Liver (tissue), 3 donors: Measurements from ENCODE around the gene PRRT1B.

Source experiments
- EGR1 ChIP-seq, 2 donors: IDR thresholded peaks; 2 replicates each; pipeline ENCODE4 v1.6.1; 2016 to 2018; ENCODE audit warnings: antibody characterized with exemption in 2 of 2, low read depth in 2 of 2
- GABPA ChIP-seq, 2 donors: IDR thresholded peaks in 1 of 2; conservative IDR thresholded peaks in 1 of 2; 2 replicates each; pipeline ENCODE4 v1.6.1; 2016; ENCODE audit warnings: antibody characterized with exemption in 2 of 2, mild to moderate bottlenecking in 1 of 2, moderate library complexity in 1 of 2
- HNF4A ChIP-seq, 2 donors: conservative IDR thresholded peaks; 2 replicates each; pipeline ENCODE4 v1.6.1; 2016; ENCODE audit warnings: antibody characterized with exemption in 2 of 2, mild to moderate bottlenecking in 2 of 2
- SP1 ChIP-seq: IDR thresholded peaks from 2 replicates; pipeline ENCODE4 v1.6.1; 2018; ENCODE audit warnings: antibody characterized with exemption, mild to moderate bottlenecking
- TAF1 ChIP-seq: conservative IDR thresholded peaks from 2 replicates; pipeline ENCODE4 v1.6.1; 2016; ENCODE audit warnings: antibody characterized with exemption, mild to moderate bottlenecking
- YY1 ChIP-seq: IDR thresholded peaks from 2 replicates; pipeline ENCODE4 v1.6.1; 2016; ENCODE audit warnings: antibody characterized with exemption, mild to moderate bottlenecking
- TF ChIP-seq, protein P1 (sequence below): fragments of 150-350 bp; IDR thresholded peaks from 2 replicates; pipeline ENCODE4 v1.5.1; 2017; ENCODE audit warnings: improper control_type of control experiment, low read depth, low read length; ENCODE audit not compliant: missing input control
- TF ChIP-seq, protein P2 (sequence below): IDR thresholded peaks from 2 replicates; pipeline ENCODE4 v1.6.1; 2016; ENCODE audit warnings: antibody characterized with exemption, mild to moderate bottlenecking
- TF ChIP-seq, protein P3 (sequence below): IDR thresholded peaks from 2 replicates; pipeline ENCODE4 v1.6.1; 2016; ENCODE audit warnings: antibody characterized with exemption
- TF ChIP-seq, protein P4 (sequence below): IDR thresholded peaks from 2 replicates; pipeline ENCODE4 v1.6.1; 2016; ENCODE audit warnings: antibody characterized with exemption
- TF ChIP-seq, protein P5 (sequence below): IDR thresholded peaks from 2 replicates; pipeline ENCODE4 v1.6.1; 2016; ENCODE audit warnings: antibody characterized with exemption
- donor health status: healthy.
- donor health status: healthy.

DNA sequence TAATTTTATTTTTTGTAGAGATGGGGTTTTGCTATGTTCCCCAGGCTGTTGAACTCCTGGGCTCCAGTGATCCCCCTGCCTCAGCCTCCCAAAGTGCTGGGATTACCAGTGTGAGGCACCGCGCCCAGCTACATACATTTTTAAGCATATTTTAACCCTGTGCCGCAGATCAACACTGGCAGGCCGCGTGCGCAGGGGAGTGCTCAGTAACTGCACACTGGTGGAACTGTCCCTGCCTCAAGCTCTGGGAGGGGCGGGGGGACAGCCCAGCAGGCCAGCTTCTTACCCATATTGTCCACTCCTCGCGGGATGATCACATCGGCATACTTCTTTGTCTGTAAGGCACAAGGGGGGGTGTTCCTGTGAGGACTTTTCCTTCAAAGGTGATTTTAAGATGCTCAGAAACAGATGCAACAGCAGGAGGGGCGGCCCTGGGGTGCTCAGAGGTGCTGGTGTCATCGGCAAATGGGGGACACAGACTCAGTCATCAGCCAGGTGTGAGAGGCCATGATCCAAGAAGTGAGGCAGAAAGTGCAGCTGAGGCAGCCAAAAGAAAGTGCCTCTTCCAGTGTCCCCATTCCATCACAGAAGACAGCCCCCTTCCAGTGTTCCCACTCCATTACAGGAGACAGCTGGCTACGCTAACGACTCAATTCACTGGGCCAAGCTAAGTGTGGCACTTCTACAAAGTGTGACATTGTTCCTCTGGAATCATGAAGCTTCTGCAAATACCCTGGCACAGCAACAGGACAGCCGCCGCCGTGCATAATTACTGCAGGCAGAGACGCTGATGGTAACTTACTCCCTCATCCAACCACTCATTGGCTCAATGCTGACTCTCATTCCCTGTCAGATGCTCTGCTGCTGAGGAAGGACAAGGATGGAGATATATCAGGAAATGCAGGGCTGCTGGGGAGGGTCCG is 19.4 kb upstream of the PRRT1B start:
- TF ChIP-seq TAF1 (no peak), YY1 (no peak), SP1 (no peak), GABPA (IDR thresholded peaks at IDR 0.05 in 1 of 2, conservative IDR thresholded peaks at IDR 0.05 in 1 of 2) (no peak), EGR1 (IDR thresholded peaks at IDR 0.05; ENCODE audit: low read depth in 2 of 2) (no peak), HNF4A (conservative IDR thresholded peaks at IDR 0.05) (no peak)
- TF ChIP-seq, protein P1, sequence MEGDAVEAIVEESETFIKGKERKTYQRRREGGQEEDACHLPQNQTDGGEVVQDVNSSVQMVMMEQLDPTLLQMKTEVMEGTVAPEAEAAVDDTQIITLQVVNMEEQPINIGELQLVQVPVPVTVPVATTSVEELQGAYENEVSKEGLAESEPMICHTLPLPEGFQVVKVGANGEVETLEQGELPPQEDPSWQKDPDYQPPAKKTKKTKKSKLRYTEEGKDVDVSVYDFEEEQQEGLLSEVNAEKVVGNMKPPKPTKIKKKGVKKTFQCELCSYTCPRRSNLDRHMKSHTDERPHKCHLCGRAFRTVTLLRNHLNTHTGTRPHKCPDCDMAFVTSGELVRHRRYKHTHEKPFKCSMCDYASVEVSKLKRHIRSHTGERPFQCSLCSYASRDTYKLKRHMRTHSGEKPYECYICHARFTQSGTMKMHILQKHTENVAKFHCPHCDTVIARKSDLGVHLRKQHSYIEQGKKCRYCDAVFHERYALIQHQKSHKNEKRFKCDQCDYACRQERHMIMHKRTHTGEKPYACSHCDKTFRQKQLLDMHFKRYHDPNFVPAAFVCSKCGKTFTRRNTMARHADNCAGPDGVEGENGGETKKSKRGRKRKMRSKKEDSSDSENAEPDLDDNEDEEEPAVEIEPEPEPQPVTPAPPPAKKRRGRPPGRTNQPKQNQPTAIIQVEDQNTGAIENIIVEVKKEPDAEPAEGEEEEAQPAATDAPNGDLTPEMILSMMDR = no peak
- TF ChIP-seq, protein P2, sequence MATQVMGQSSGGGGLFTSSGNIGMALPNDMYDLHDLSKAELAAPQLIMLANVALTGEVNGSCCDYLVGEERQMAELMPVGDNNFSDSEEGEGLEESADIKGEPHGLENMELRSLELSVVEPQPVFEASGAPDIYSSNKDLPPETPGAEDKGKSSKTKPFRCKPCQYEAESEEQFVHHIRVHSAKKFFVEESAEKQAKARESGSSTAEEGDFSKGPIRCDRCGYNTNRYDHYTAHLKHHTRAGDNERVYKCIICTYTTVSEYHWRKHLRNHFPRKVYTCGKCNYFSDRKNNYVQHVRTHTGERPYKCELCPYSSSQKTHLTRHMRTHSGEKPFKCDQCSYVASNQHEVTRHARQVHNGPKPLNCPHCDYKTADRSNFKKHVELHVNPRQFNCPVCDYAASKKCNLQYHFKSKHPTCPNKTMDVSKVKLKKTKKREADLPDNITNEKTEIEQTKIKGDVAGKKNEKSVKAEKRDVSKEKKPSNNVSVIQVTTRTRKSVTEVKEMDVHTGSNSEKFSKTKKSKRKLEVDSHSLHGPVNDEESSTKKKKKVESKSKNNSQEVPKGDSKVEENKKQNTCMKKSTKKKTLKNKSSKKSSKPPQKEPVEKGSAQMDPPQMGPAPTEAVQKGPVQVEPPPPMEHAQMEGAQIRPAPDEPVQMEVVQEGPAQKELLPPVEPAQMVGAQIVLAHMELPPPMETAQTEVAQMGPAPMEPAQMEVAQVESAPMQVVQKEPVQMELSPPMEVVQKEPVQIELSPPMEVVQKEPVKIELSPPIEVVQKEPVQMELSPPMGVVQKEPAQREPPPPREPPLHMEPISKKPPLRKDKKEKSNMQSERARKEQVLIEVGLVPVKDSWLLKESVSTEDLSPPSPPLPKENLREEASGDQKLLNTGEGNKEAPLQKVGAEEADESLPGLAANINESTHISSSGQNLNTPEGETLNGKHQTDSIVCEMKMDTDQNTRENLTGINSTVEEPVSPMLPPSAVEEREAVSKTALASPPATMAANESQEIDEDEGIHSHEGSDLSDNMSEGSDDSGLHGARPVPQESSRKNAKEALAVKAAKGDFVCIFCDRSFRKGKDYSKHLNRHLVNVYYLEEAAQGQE = no peak
- TF ChIP-seq, protein P3, sequence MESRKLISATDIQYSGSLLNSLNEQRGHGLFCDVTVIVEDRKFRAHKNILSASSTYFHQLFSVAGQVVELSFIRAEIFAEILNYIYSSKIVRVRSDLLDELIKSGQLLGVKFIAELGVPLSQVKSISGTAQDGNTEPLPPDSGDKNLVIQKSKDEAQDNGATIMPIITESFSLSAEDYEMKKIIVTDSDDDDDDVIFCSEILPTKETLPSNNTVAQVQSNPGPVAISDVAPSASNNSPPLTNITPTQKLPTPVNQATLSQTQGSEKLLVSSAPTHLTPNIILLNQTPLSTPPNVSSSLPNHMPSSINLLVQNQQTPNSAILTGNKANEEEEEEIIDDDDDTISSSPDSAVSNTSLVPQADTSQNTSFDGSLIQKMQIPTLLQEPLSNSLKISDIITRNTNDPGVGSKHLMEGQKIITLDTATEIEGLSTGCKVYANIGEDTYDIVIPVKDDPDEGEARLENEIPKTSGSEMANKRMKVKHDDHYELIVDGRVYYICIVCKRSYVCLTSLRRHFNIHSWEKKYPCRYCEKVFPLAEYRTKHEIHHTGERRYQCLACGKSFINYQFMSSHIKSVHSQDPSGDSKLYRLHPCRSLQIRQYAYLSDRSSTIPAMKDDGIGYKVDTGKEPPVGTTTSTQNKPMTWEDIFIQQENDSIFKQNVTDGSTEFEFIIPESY = no peak
- TF ChIP-seq, protein P4, sequence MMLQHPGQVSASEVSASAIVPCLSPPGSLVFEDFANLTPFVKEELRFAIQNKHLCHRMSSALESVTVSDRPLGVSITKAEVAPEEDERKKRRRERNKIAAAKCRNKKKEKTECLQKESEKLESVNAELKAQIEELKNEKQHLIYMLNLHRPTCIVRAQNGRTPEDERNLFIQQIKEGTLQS = no peak
- TF ChIP-seq, protein P5, sequence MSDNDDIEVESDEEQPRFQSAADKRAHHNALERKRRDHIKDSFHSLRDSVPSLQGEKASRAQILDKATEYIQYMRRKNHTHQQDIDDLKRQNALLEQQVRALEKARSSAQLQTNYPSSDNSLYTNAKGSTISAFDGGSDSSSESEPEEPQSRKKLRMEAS = no peak
